WTC11 (cell line): ENCODE measurements around the gene GNS.

ENCODE experiments used
- ATF1 ChIP-seq: sonication (generic); formaldehyde crosslinking; IDR thresholded peaks from 2 replicates; pipeline ENCODE4 v1.8.1; 2023; ENCODE audit warnings: mild to moderate bottlenecking, moderate library complexity, missing genetic modification reagents
- CREM ChIP-seq: sonication (generic); formaldehyde crosslinking; IDR thresholded peaks from 2 replicates; pipeline ENCODE4 v1.8.1; 2022; ENCODE audit warnings: mild to moderate bottlenecking, missing genetic modification reagents, moderate library complexity
- CTCF ChIP-seq: fragments of 200-600 bp; IDR thresholded peaks from 2 replicates; pipeline ENCODE4 v1.8.0; 2022; ENCODE audit warnings: antibody characterized with exemption
- E2F4 ChIP-seq: sonication (generic); formaldehyde crosslinking; IDR thresholded peaks from 2 replicates; pipeline ENCODE4 v1.8.1; 2022; ENCODE audit warnings: low read depth, mild to moderate bottlenecking, moderate library complexity, missing genetic modification reagents, borderline replicate concordance
- IRF1 ChIP-seq: sonication (generic); formaldehyde crosslinking; IDR thresholded peaks from 2 replicates; pipeline ENCODE4 v1.8.0; 2023; ENCODE audit warnings: missing genetic modification reagents
- STAT6 ChIP-seq: sonication (generic); formaldehyde crosslinking; conservative IDR thresholded peaks from 2 replicates; pipeline ENCODE4 v1.8.1; 2023; ENCODE audit warnings: mild to moderate bottlenecking, low read depth, missing genetic modification reagents, moderate library complexity
- ZBTB21 ChIP-seq: sonication (generic); formaldehyde crosslinking; IDR thresholded peaks from 2 replicates; pipeline ENCODE4 v1.8.1; 2023; ENCODE audit warnings: mild to moderate bottlenecking, missing genetic modification reagents, borderline replicate concordance

GRCh38 chr12:64673490-64674169 lies 85.6 kb downstream of the GNS start:
- TF ChIP-seq ATF1 (CRISPR knock-in tag) (no peak), CTCF (no peak), E2F4 (CRISPR knock-in tag) (no peak), IRF1 (no peak), CREM (CRISPR knock-in tag) (no peak), ZBTB21 (no peak), STAT6 (CRISPR knock-in tag) (no peak)
